Kidney tubule cell (primary cell): Measurements from ENCODE around the gene PHLDA1.

Experiments used
- DNase-seq: peaks from one replicate; pipeline ENCODE4 v3.0.0-alpha.2; 2018; ENCODE audit warnings: low spot score

PHLDA1 gene

DNA sequence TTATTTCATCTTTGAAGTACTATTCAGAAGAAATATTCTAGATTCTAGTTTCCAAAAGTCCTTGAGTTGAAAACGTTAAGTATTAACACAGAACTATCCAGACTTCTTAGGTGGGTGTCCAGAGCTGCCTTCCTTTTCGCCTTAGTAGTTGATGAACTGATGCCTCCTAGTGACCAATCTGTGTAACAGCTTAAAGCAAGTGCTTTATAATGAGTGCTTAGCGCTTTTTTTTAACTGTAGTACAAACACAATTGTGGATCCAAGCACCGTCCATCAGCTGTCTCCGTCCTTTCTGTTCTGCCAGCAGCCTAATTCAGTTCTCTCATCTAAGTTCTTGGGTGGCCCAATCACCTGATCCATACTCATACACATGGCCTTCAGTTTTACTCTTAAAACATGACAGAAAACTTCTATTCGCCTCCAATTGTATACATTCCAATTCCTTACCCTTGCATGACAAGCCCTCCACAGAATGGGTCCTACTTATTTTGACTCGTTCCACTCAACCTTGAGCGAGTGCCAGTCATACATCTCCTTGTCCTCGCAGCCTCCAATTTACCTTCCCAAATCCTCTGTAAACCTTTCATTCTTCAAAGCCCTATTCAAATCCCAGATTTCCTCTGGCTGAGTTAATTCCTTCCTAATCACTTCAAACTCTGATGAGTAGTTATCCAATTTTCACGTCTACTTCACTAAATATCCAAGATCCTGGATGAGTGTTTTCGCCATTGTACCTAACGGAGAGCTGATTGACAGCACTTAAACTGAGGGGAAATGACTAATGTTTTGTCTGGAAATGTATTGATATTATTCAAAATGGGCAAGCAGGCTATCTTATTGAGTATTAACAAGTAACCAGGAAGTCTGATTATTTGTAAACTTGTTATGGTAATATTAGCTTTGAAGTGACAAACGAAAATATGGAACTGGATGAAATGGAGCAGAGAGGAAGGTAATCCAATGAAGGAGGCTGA lies 5.8 kb upstream of the PHLDA1 start:
- peak; percentile 82 for DNase-seq

DNA sequence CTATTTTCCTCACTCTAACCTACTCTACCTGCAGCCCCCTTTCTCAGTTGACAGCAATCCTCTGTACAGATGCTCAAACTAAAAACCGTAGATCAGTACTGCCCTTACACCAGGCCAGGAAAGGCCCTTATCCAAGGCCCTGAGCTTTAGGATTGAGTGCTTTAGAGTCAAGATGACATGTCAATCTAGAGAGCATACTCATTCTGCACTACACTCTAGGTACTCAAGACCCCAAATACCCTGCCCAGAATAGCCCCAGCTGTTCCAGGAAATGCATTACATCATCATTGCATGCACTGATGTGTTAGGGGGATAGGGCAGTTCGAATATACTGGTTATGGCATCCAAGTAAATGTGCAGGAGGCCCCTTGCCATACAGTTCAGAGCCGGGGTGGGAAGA lies 3.5 kb upstream of the PHLDA1 start:
- no peak for DNase-seq

DNA sequence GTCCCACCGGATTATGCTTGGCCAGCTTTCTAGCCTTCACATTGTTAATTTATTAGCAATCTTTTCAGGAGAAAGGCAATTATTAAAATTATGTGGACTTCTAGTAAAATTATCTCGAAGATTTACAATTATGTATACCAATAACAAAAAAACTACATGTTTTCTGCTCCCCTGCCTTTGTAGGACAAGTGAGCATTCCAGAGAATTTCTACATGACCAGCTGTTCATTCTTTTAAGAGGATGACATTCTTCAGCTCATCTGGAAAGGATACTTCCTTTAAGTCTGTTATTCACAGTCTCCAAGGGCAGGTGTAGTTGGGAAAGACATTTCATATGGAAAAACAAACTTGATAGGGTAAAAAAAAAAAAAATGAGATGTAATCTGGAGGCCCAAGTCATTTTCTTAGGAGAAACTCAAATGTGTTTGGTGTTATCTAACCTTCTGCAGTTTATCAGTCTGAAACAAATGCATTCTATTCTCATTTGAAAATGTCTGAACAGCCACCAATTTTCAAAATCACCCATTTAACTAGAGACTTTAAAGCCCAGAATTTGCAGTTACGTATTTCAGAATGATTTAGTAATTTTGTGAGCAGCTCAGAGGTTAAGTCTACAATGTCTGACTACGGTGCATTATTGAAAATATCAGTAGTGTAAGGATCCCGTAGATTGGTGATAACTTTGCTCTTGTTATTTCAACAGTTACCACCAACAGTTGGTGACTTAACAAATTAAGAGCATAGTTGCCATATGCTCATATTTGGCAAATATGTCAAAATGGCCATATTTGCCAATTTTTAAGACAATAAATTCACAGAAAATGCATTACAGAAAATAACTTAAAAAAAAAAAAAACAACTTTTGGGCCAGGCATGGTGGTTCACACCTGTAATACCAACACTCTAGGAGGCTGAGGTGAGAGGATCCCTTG lies 1.8 kb upstream of the PHLDA1 start:
- DNase-seq = peak; percentile 66

DNA sequence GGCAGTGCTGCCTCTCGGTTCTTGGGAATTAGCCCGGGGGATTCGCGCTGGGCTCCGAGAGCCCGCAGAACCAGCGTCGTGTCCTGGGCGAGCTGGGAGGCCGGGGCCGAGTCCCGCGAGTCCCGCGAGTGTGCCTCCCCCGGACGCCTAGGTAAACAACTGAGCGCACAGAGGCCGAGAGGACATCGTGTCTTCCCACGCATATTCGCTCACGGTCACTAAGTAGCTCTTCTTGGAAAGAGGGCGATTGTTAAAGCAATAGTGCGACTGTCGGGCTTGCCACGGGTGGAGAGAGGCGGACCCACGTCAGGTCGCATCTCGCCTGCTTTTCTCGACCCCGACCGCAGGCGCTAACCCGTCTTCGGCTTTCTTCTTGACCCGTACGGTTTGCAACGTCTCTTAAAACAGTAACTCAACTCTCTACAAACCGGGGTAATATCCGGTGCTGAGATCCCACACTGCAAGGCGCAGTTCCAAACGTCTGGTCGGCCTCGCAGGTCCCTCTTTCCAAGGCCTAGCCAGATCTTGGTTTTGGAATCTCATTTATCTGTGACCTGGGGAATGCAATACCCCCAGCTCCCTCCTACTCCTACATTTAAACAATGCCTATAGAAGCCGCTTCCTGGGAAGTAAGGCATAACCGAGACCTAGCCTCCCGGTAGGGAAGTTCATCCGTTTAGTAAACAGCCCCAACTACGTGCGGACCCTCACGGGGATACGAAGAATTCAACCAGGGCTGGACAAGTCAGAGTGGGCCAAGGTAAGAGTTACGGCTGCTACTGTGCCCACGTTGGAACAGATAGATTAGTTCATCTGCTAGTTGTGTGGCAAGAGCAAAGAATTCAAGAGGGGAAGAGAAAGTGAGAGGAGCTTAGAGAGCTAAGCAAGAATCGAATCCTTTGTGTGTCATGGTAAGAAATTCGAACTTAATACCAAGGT lies 736 bp upstream of the PHLDA1 start:
- DNase-seq = peak; percentile 73

DNA sequence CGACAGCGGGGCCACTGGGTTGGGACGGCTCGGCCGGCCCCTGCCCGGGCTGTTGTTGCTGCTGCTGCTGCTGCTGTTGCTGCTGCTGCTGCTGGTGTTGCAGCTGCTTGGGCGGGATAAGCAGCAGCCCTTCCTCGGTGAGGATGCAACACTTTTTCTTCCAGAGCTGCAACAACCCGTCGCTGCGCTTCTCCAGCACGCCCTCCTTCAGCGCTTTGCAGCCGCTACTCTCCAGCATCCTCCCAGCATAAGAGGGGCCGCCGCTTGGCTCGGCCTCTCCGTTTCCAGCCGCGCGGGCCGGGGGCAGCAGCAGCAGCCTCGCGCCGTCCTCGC lies 529 bp downstream of the PHLDA1 start:
- DNase-seq = no peak

DNA sequence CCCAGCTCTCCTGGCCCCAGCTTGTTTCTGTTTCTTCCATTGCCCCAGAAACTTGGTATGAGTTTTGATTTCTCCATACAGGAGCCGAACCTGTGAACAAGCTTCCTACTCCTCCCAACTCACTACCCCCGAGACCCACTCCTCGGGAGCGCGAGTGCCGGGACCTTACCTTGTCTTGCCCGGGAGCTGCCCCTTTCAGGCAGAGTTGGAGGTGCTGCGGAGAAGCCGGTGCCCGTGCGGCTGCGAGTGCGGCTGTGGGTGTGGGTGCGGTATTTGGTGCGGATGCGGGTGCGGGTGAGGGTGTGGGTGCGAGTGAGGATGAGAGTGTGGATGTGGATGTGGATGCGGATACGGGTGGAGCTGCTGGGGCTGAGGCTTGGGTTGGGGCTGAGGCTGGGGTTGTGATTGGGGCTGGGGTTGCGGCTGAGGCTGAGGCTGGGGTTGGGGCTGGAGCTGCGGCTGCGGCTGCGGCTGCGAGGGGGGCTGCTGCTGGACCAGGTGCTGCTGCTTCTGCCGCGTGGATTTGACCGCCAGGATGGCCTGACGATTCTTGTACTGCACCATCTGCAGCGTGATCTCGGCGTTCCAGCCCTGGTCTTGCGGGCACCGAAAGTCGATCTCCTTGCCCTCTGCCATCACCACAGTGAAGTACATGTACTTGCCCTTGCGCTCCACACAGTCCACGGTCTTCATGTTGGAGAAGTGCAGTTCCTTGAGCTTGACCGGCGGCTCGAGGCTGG lies 1.1 kb downstream of the PHLDA1 start:
- peak; percentile 67 for DNase-seq

DNA sequence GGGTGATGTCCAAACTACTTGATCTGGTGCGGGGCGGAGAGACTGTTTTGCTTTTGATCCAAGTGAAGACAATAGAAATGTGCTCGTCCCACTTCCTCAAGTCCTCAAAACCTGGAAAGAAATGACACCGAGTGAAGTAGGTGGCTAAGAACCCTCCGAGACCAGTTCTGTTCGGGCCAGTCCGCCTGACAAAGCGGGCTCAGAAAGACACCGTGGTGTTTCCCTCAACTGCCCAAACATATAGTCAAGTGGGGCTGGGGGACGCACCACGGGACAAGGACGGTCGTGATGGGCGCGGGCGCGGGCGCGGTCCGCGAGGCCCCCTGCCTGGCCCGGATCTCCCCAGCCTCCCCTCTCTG lies 1.6 kb downstream of the PHLDA1 start:
- DNase-seq = peak; percentile 68

DNA sequence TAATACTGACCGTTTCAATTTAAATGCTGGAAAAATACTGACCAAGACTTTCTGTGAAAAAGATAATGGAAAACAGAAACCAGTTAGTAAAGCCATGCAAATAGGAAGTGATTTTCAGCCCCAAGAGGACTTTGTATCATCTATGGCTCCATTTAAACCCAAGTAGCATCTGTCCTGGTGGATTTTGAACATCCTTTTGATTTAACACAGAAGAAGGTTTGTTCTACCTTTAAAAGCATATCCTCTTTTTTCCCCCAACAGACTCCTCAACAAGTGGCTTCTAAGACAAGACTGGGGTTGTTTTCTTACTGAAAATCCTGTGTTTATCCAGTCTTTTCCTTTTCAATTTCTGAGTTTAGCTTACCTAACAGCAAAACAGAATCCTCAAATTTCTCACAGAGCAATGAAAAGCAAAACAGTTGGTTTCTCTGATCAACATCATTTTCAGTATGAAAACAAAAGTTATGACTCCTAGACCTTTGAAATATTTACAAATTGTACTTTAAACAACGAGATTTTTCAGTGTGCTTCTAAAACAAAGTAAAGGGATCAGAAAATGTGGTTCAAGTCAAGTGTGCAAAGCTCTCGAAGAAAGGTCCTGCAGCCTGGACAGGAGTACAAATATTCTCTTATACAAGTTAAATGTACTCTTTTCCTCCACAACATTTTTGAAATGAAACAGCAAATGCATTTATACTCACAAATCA lies 2.9 kb downstream of the PHLDA1 start:
- DNase-seq = peak; percentile 27

DNA sequence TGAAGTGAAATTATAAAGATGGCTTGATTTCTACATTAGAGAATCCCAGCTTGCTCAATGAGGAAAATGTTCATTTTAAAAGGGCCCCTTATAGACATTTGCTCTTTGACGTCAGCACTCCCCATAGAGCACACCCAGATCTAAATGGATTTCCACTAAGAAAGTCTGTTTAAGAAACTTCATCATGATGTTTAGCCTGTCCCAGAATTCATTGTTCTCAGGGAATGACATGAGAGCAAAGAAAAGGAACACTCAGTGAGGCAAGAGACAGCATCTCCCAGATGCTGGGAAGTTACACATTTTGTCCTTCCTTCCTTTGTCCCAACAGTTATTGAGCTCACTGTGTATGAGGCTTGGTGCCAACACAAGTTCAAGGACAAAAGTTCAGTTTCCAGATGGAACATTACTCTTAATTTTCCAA lies 4.9 kb downstream of the PHLDA1 start:
- peak; percentile 37 for DNase-seq

DNA sequence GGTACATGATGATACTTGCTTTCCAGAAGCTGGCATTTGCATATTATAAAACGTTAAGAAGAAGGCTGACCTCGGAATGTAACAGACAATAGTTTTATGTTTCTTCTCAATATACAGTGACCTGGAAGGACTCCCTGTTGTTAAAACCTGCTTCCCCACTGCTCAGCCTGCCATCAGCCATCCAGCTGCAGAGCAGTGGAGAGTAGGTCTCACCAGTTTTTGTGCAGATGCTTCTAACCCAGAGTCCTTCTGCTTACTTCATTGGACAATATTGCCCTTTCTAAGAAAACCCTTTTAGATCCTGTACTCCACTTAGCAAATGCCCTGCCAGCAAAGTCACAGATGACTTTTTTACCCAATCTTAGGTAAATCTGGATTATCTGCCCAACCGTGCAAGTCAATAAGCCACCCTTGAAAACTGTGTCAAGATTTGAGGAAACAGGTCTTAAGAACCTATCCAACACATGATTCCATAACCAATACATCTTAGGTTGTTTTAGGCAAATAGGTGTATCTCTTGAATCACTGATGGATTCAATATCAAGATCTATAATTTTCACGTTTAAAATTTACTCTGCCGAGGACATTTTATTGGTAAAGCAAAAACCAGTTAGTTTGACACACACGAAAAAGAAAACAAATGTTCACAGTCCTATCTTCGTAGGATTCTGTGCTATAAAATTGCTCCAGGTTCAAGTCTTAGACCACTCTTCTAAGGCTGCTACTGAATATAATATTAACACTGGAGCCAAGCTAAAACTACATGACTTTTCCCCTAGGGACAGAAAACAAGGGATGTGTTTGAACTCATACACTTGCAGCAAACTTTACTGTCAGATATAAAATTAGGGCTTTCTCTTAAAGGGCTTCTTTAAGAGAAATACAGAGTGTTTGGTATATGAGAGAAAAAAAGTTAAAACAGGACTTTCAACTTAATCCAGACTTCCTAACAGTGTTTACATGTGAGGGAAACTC lies 5.7 kb downstream of the PHLDA1 start:
- DNase-seq = peak; percentile 62

DNA sequence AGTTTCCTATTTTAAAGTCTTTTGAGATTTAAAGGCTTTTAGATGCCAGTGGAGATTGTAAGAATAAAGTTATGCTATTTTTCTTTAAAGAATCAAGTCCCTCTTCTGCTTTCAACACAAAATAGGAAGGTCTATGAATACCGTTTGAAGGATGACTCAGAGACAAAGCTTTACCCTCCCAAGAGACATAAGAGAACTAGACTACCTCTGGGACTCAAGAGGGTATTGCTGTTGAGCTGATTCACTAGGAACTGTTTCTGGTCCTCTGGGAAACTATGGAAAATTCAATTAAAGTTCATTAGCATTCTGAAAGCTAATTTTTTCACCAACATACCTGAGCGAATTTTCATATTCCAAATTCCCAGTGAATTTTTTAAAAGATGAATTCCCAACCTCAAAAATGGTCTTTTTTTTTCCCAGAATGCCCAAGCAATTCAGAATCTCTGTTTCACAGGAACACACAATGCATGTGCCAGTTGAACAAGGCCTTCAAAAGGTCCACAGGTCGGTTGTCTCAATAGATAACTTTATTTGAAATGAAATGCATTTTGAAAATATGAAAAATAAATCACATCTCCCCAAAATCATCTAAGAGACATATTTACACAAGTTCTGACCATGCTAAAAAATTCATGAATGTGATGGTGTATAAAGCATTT lies 6.5 kb downstream of the PHLDA1 start:
- DNase-seq = peak; percentile 78

DNA sequence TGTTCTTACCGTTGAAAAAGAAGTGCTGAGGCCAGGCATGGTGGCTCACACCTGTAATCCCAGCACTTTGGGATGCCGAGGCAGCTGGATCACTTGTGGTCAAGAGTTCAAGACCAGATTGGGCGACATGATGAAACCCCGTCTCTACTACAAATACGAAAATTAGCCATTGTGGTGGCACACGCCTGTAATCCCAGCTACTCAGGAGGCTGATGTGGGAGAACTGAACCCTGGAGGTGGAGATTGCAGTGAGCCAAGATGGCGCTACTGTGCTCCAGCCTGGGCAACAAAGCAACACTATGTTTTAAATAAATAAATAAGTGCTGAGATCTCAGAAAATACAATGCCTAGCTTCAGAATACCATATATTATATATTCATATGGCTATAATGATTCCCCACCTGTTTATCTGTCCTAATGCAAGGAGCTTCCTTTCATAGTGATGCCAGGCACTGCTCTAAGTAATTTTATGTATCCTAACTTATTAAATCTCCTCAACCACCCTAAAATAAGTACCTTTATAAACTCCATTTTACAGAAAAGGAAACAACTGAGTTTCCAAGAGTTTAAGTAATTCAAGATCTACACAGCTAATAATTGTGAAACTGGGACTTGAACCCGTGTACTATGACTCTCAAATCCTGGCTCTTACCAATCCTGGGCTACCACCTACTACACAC lies 7.3 kb downstream of the PHLDA1 start:
- DNase-seq = no peak

DNA sequence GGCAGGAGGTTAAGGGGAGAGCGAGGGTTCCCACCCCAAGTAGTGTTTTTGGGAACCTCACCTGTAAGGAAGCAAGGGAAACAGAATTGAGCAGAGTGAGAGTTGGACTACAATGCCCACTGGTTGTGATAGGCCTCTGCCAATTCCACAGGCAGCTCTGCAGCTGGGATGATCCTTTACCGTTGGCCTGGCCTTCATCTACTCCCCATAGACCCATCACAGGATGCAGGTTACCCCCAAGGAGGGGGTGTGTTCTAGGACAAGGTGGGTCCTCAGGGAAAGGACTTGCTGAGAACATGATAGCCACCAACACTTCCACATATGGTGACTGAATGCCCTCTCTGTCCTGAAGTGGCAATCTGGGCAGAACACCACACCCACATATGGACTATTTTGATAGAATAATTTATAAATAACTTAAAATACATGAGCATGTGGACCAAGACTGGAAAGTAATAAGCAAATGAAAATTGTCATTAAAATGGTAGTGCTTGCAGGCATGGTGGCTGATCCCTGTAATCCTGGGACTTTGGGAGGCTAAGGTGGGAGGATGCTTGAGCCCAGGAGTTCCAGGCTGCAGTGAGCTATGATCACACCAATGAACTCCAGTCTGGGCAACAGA lies 8.4 kb downstream of the PHLDA1 start:
- no peak for DNase-seq

DNA sequence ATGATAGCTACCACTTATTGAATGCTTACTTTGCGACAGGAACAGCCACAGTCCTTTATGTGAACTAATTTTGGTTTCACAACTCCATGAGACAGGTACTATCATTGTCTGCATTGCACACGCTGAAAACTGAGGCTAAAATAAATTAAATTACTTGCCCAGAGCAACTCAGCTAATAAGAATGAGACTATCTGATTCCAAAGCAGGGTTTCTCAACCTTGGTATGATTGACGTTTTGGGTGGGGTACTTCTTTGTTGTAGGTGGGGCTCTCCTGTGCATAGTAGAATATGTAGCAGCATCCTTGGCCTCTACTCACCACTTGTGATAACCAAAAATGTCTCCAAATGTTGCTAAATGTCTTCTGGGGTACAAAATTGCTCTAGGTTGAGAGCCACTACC lies 9.1 kb downstream of the PHLDA1 start:
- no peak for DNase-seq

DNA sequence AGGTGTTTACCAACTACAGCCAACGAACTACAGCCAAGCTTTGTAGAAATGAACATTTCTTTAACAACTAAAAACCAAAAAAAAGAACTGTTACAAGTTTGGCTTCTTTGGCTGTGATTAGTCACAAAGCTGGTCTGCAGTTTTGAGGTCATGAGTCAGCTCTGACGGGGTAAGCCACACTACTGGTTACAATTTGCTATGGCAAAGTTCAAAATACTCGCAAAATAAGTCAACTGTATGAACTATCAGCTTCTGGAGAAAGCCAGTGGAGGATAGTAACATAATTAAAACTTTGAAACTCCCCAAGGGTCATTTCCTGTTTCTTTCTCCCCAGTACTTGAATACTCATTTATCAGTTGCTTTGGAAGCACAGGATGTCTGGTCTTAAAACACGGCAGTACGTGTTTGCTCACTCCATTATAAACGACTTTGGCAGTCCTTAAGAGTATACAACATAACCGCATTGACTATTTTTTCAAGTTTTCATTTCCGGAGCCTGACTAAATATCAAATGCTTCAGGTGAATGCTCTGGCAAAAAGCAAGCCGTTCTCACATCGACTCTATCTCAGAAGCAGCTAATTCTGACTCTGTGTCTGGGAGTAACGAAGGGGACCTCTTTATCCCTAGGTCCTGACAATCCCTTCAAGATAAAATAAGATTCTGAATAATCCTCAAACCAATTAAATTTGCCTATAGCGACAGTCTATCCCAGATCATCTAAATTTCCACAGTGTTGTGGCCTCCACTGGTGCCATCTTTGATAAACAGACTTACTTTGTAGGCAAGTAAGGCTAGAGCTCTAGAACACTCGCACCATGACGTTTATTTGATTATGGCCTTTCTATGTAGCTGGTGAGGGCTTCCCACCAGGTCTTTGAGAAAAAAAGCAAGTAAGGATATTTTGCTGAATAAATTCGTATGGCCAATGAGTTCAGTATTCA lies 10.6 kb downstream of the PHLDA1 start:
- peak; percentile 98 for DNase-seq

DNA sequence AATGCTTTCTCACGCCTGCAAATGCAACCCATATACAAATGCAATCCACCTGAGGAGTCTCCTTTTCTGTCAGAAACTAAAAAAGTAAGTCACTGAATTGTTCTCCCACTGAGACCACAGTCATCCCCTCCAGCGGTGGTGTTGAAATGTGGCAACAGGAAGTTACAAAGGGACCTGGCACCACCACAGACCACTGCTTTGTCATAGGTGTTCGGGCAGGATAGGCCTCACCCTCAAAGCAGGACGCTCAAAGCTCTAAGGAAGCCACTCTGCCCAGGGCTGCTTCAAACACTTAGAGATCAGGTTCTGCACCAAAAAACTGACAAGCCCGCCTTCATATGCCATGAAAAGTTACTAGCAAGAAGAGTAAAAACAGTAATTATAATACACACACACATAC lies 11.3 kb downstream of the PHLDA1 start:
- peak; percentile 94 for DNase-seq

DNA sequence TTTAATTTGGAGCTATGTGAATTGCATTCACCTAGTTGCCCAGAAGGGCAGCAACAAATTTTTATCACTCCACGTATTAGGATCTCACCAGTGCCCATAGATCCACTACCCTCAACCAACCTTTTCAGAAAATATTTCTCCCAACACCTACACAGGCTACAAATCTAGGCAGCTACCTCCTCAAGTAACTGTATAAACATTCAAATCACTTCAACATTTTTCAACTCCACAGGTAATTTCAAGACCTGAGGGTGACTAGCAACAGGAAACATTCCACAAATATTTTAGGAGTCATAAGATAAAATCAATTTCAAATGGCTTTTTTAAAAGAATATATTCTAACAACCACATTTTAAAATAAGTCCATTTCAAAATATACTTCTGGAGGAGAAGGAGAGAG lies 12.9 kb downstream of the PHLDA1 start:
- DNase-seq = peak; percentile 67
